Activated CD4-positive, CD25-positive, alpha-beta regulatory T cell treated with anti-CD3 and anti-CD28 coated beads, Interleukin-2, amount 50 U/mL, for 16 hours (primary cell): ENCODE data around the gene SLC34A1.
"Not testable (repeated sequence)": the region's sequence is repeated elsewhere in the genome, so short reads cannot be mapped to it uniquely, and the experiment has no call there.

ENCODE experiments used
- DNase-seq: peaks from one replicate; pipeline ENCODE4 v3.0.0-alpha.2; 2020; ENCODE audit warnings: low read depth, low spot score

The SLC34A1 gene

GRCh38 chr5:177384134-177384533, at the start of gene SLC34A1:
Gene SLC34A1, plus strand, starts transcription at chr5:177384434. Its CDS starts 1,308 bp downstream, at chr5:177385742.
- no peak for DNase-seq

- DNase-seq, result no peak
Observed at GRCh38 chr5:177334781-177335700, 49.2 kb upstream of the SLC34A1 start.

- no peak for DNase-seq
Observed at GRCh38 chr5:177335701-177336065, 48.6 kb upstream of the SLC34A1 start.

GRCh38 chr5:177336112-177336511, 48.1 kb upstream of the SLC34A1 start:
- DNase-seq, result no peak

GRCh38 chr5:177336603-177337494, 47.4 kb upstream of the SLC34A1 start:
- DNase-seq, result no peak

- no peak for DNase-seq
Observed at GRCh38 chr5:177338251-177339106, 45.8 kb upstream of the SLC34A1 start.

GRCh38 chr5:177339107-177339638, 45.1 kb upstream of the SLC34A1 start:
- DNase-seq, result no peak

- not testable (repeated sequence) for DNase-seq
Observed at GRCh38 chr5:177343000-177343399, 41.2 kb upstream of the SLC34A1 start.

GRCh38 chr5:177343777-177344176, 40.5 kb upstream of the SLC34A1 start:
- DNase-seq, result no peak

GRCh38 chr5:177344891-177345290, 39.3 kb upstream of the SLC34A1 start:
- DNase-seq, result no peak

GRCh38 chr5:177346820-177347219, 37.4 kb upstream of the SLC34A1 start:
- no peak for DNase-seq

- no peak for DNase-seq
Observed at GRCh38 chr5:177347699-177348098, 36.5 kb upstream of the SLC34A1 start.

GRCh38 chr5:177349362-177349647, 34.9 kb upstream of the SLC34A1 start:
- no peak for DNase-seq

GRCh38 chr5:177349762-177350161, 34.5 kb upstream of the SLC34A1 start:
- no peak for DNase-seq

GRCh38 chr5:177350776-177351391, 33.4 kb upstream of the SLC34A1 start:
- DNase-seq, result no peak

GRCh38 chr5:177351392-177352329, 32.6 kb upstream of the SLC34A1 start, which contains the start of gene LMAN2:
Gene LMAN2, minus strand, starts transcription at chr5:177351668. Its CDS starts 21 bp downstream, at chr5:177351647.
- peak; percentile 87 for DNase-seq

- DNase-seq, result no peak
Observed at GRCh38 chr5:177353093-177353492, 31.1 kb upstream of the SLC34A1 start.

- no peak for DNase-seq
Observed at GRCh38 chr5:177354256-177354655, 30.0 kb upstream of the SLC34A1 start.

- DNase-seq, result no peak
Observed at GRCh38 chr5:177354711-177355110, 29.5 kb upstream of the SLC34A1 start.
